GM12892 (cell line): ENCODE data around the gene MYBBP1A.

Experiments used
- POLR2A ChIP-seq: IDR thresholded peaks from 2 replicates; pipeline ENCODE4 v1.6.1; 2011; ENCODE audit warnings: low read depth, low read length, control low read depth
- POLR2AphosphoS5 ChIP-seq: IDR thresholded peaks from 2 replicates; pipeline ENCODE4 v1.6.1; 2011; ENCODE audit warnings: low read depth, low read length, control low read depth
- TAF1 ChIP-seq: IDR thresholded peaks from 2 replicates; pipeline ENCODE4 v1.6.1; 2011; ENCODE audit warnings: low read depth, mild to moderate bottlenecking, control low read depth, low read length, borderline replicate concordance

DNA sequence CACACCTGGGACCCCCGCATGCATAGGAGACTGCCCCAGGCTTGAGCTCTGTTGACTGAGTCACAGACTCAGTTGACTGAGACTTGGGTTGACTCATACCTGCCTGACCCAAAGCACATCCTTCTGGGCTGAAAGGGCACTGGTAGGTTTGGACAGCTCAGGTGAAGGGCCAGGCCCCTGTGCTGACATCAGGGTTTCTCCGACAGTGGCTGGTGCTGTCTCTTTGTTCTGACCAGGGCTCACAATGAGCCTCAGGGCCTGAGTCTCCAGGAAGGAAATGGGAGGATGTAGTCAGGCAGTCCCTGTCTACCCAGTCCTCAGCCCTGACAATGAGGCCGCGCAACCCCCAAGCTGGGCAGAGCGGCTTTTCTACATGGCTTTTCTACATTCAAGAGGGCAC, 50.0 kb downstream of the MYBBP1A start:
- no peak for TF ChIP-seq POLR2A
- no peak for TF ChIP-seq TAF1
- no peak for TF ChIP-seq POLR2AphosphoS5
